GM12801 (cell line): ENCODE results near the gene GLIS1.

Experiments
- CTCF ChIP-seq: IDR thresholded peaks from one replicate; pipeline ENCODE4 v1.5.1; 2011; ENCODE audit warnings: control low read depth; ENCODE audit not compliant: insufficient read length; ENCODE audit errors: extremely low read depth

Gene GLIS1

GRCh38 chr1:53687426-53687825 is 51.5 kb downstream of the GLIS1 start:
- TF ChIP-seq CTCF, result no peak

- TF ChIP-seq CTCF, result no peak
These were observed 52.0 kb downstream of the GLIS1 start for GRCh38 chr1:53686965-53687267.

GRCh38 chr1:53686091-53686964 is 52.6 kb downstream of the GLIS1 start:
- TF ChIP-seq CTCF, result no peak

- no peak for TF ChIP-seq CTCF
These were observed 53.5 kb downstream of the GLIS1 start for GRCh38 chr1:53685272-53686051.

- TF ChIP-seq CTCF, result no peak
These were observed 54.2 kb downstream of the GLIS1 start for GRCh38 chr1:53684741-53685140.

- TF ChIP-seq CTCF, result no peak
These were observed 54.8 kb downstream of the GLIS1 start for GRCh38 chr1:53683986-53684740.

GRCh38 chr1:53682881-53683280 is 56.1 kb downstream of the GLIS1 start:
- TF ChIP-seq CTCF, result no peak
